Left lobe of liver (tissue), 2 donors: ENCODE results near the gene SOX9. TPM values are rescaled to one million over a fixed set of nuclear protein-coding genes. Genes with fewer than 3 reads are reported as not detected.

Experiments
- ATAC-seq: fragments of 200-7000 bp; cut with Tn5 transposase; one replicate; pipeline ENCODE4 v1.9.1; 2020; ENCODE audit warnings: mild to moderate bottlenecking, moderate library complexity
- DNase-seq: peaks from one replicate; pipeline ENCODE4 v3.0.0-alpha.2; 2020; ENCODE audit warnings: low spot score
- total RNA-seq: library from RNA; stranded (reverse); gene quantifications from one replicate; pipeline ENCODE4 v1.2.1, GENCODE V29; 2021
- donor health status: DM: no; HTN: no; CAD: no; lungs with moderate emphysema.
- donor health status: DM: no; HTN: yes; CAD: no.

SOX9 gene
- 2.1 TPM for total RNA-seq

DNA sequence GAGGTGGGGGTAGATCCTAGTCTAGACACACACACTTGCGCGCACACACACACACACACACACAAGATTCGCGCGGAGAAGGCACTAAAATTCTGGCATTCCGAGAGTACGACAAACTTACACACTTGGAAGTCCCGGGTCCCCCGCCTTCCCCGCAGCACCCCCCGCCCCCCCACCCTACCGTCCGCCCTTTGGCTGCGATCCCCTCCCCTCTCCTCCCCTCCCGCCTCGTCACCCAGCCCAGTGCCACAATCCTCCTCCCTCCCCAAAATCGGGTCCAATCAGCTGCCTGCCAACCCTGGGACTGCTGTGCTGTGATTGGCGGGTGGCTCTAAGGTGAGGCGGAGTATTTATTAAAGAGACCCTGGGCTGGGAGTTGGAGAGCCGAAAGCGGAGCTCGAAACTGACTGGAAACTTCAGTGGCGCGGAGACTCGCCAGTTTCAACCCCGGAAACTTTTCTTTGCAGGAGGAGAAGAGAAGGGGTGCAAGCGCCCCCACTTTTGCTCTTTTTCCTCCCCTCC lies at the start of gene SOX9:
Gene SOX9 (plus strand): TSS at position 379 of the 522 bp plus-strand sequence. CDS start 372 bp downstream, outside the sequence.
- ATAC-seq (peak; percentile 78), DNase-seq (peak; percentile 77)

DNA sequence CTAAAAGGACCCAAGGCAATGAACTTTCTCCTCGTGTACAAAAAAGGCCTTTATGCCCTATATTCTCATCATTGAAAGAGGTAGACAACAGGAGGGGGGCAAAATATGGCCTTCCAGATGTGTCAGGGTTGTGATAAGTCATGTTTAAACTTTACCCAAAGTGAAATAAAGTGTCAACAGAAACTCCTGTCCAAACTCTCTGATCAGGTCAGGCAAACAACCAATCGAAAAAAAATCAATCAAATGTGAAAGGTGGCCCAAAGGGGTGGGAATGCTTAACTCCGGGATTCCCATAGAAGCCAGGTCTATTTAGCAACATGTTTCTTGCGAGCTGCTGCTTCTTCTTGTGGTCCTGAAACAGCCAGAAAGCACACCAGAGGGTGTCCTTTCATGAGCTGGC lies 49.5 kb upstream of the SOX9 start:
- DNase-seq, result no peak
- no peak for ATAC-seq

DNA sequence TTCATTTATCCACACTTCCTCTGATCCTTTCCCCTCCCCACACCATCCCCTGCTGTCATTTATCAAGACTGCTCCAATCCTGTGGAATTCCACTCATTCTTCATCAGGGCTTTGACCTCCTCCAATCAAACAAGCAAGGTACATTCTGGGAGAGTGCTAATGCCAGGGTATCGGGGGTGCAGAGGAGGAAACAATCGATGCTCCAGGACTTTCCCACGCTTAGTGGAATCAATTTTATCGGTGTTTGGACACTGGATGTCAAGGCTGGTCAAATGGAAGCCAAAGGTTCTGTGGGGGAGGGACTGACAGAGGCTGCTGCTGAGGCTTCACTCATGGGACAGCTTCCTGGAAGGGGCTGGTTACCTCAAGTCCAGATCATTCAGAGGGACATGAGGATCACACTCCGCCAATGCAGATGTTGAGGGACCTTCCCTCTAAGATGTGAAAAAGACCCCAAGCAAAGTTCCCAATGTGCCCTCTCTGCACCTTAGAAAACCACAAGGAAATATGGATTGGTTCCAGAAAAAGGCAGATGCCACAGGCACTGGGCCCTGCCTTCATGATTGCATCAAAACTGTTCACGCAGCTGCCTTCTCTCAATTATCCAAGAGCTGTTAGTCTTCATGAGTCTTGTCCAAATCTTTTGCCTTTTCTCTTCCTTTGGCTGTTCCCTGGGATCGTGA lies 44.7 kb upstream of the SOX9 start:
- ATAC-seq, result peak; percentile 52
- DNase-seq, result no peak

DNA sequence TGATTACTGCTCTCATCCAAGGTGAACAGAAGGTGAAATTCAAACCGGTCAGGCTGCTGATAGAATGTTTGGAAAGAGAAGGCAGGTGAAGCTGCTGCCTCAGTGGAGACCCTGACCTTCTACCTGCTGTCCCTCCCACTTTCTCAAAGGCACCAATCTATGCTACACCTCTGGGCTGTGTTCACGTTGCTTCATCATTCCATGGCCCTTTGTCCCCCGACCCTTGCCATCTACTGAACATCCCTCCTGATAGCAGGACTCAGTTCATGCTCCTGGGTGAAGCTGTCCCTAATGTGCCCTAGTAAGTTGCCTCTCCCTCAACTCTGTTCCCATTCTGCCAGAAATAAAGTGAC lies 44.2 kb upstream of the SOX9 start:
- DNase-seq (no peak), ATAC-seq (no peak)

DNA sequence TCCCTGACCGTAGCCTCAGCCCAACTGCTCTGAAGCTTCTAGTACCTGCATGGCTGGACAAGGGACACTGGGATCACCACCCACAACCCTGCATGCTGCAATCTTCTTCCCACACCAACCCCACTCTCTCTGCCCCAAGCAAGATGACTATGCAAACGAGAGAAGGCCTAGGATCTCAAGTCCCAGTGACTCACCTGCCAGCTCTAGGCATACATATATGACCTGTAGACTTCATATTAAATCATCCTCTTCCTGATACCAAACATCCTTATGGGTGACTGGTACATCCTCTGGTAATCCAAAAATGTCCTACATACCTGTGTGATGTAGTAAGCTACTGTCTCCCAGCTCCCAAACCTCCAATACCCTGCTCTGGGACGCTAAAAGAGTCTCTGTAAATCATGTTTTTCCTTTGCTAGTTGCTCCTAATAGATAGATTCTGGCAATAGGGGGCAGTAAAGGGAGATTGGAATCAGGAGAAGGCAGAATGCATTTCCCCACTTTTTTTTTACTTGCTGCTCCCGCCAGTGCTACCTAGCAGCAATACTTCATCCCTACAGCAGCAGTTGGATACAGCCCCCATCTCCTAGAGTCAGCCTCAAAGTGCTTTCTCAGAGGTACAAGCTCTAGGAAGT lies 43.4 kb upstream of the SOX9 start:
- ATAC-seq (no peak), DNase-seq (no peak)

DNA sequence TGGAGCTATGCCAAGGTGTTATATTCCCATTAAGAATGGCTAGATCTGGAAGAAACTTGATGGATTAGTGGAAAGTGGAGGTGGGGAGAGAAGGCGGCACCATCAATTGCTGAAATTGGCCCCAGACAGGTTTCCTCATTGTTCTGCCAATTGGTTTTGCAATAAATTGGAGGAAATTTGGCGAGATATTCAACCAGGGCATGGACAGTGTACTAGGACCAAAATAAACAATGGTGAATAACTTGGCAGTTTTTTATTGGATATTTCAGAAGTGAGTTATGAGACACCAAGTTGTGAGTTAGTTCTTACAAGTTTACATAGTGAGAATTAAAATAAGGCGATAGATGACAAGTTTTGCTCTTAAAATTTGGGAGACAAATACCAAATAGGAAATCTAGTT lies 41.1 kb upstream of the SOX9 start:
- ATAC-seq (peak; percentile 85), DNase-seq (peak; percentile 54)

DNA sequence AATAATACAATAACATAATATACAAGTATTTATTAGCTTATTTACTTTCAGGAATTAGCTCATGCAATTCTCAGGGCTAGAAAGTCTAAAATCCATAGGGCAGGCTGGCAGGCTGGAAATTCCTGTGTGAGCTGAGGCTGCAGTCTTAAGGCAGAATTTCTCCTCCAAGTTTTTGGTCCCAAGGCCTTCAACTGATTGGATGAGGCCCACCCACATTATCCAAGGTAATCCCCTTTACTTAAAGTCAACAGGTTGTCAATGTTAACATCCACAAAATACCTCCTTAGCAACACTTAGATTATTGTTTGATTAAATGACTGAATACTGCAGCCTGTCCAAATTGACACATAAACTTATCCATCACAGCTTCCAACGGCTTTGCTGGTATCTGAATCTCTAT lies 32.9 kb upstream of the SOX9 start:
- DNase-seq, result no peak
- no peak for ATAC-seq

DNA sequence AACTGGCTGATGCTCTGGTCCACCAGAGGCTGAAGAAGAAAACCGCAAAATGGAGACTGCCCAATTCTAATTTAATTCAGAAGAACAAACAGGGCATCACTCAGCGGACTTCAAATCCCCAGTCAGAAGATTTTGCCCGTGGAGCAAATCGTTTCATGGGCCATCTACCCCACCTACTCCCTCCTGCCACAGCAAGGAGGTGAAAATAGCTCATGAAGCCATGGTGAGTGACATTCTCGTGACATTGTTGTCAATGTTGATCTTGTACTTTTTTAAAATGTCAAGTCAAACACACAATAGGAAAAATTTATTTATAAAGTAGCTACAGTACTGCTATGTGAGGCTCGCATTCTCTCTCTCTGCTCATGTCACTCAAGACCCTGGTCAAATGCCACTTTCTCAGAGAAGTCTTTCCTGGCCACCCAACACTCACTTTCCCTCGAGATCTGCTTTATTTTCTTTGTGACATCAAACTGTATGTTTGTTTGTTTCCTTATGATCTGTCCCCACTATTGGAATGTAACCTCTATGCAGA lies 31.3 kb upstream of the SOX9 start:
- DNase-seq, result no peak
- ATAC-seq, result no peak

DNA sequence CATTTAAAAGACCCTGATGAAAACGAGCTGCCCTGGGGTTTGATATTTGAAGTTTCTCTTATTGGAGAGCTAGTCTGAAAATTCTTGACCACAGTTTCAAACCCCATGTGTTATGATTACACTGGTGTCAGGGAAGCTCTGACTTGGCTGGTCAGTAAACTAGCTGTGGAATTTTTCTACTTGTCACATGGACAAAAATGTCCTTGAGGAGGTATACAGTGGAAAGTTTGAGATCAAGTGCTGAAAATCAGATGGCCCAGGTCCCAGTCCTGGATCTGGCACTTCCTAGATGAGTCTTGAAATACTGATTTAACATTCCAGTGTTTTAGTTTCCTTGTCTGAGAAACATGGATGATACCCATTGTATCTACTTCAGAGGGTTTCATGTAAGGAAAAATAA lies 30.7 kb upstream of the SOX9 start:
- DNase-seq, result no peak
- no peak for ATAC-seq

DNA sequence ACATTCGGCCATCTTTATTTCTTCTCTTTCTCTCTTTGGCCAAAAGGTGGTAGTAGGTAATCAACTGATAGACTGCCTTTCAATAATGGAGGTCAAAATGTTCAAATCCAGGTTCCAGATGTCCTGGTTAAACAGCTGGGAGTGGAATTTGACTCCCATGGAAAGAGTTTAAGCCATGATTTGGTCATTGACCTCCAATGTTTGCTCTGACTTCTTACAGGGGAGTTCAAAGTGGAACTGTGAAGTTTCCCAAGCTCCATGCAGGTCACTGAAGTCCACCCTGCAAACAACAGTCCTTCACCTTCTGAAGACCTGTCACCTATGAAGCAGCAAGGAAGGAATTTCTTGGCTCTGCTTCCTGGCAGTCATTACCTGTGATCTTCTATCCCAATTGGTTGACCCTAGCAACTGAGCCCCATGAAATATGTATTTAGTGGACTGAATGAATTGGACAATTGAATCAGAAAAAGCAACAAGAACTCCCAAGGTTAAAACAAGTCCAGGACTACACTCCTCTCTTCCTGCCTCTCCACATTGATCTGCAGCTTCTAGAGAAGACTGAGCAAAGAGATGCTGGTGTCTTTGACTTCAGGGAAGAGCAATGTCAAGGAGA lies 28.0 kb upstream of the SOX9 start:
- ATAC-seq, result peak; percentile 95
- peak; percentile 67 for DNase-seq

DNA sequence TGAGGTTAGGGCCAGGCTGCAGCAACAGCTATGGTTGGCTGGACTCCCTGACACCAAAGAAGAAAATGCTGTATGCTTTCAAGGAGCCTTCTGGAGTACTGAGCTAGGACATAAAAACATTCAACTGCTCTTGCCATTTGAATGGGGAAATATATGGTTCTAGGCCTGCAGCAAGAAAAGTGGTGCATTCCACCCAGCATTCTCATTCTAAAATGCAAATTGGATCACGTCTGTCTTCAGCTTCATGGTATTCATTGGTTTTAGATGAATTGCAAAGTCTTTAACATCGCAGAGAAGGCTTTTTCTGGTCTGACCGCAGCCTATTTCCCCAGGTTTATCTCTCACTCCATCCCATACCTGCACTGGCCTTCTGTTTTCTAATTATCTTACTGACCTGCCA lies 27.1 kb upstream of the SOX9 start:
- DNase-seq (no peak), ATAC-seq (no peak)

DNA sequence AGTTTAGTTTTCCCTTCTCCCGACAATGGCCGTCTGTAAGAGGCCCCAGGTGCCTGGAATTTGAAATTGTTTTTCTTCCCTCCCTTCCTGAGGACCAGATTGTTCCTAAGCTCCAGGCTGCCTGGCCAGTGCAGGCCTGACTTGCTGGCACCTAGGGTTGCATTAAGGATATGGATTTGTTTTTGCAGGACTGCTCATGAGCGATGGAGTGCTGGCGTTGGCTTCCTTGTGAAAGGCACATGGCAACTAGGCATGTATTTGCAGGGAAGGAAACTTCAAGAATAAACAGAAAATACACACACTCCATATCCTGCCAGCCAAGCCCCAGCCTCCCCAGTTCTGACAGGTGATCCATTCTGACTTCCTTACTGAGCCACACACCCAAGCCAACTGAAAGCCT lies 25.5 kb upstream of the SOX9 start:
- DNase-seq (no peak), ATAC-seq (no peak)

DNA sequence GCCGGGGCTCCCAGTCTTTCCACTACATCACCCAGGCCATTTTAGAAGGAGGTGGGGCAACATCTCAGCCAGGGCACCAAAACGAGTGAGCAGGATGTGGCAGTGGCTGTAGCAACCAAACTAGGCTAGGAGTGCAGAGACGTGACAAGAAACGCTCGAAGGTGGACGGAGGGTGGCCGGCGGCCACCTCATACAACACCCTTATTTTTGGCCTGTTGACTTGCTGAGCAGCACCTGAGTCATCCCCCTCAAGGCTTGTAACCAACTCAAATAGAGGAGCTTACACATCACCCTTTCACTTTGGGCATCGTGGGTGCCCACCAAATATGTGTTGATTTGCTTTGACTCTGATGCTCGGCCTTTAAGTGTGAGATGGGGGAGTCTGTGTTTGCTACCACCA lies 23.7 kb upstream of the SOX9 start:
- ATAC-seq, result no peak
- no peak for DNase-seq

DNA sequence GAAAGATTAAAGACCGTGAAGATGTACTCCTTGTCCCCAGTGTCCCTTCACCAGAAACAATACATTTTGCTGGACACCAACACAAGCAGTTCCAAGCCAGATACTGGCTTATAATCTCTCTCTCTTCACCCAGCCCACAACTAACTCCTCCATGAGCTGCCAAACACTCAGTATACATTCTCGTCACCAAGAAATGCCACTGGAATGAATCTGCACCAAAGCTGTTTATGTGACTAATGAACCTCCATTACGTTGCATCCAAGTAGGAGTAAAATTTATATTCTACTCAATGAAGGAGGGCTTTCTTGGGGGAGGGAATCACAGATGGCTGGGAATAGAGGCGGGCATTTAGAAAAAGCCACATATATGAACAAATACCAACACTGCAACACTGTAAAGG lies 20.9 kb upstream of the SOX9 start:
- no peak for ATAC-seq
- DNase-seq, result no peak

DNA sequence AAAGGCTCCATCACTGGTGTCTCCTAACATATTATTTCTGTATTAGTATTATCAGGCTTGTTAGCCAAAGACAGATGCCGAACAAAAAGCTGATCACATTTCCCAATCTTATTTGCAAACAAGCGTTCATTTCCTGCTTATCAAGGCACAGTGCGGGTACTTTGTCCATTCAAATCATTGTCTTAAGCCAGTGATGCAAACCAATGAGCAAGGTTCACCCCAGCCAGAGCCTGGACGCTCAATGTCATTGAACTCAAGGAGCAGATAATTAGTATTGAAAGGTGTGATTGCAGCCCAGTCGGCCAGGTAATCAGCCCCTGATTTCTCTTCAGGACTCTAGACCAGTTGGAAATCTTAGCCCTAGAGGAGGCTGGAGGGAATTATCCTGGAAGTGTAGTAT lies 20.4 kb upstream of the SOX9 start:
- no peak for ATAC-seq
- no peak for DNase-seq

DNA sequence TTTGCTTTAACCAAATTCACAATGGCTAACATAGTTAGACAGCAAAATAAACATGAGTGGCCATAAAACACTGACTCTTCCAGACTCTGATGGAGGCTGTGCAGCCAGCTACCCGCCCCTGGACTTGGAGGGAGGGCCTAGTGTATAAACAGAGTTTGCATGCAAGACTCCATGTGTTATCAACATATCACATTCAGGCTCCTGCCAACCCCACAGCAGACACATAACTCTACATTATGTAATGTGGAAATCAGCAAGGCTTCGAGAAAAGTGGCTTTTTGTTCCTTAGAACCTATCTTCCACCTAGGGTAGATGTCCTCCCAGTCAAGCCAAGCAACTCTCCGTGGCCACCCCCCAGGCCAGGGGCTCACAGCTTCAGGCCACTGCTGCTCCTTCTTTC lies 19.3 kb upstream of the SOX9 start:
- DNase-seq (no peak), ATAC-seq (no peak)

DNA sequence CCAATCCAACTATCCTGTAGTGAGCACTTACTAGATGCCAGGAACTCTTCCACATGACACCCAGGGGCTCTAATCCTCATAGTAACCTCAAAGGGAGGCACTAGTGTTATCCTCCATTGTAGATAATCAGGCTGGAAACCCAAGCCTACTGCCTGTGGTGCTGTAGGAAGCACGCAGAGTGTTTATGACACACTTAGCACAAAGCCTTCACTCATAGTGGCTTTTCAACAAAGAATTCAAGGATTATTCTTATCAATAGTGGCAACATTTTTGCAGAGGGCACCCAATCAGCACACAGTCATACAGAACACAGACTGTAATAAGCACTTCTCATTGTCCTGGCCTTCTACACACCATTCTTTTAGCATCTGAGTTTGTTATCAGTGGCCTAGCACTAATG lies 18.5 kb upstream of the SOX9 start:
- ATAC-seq, result no peak

DNA sequence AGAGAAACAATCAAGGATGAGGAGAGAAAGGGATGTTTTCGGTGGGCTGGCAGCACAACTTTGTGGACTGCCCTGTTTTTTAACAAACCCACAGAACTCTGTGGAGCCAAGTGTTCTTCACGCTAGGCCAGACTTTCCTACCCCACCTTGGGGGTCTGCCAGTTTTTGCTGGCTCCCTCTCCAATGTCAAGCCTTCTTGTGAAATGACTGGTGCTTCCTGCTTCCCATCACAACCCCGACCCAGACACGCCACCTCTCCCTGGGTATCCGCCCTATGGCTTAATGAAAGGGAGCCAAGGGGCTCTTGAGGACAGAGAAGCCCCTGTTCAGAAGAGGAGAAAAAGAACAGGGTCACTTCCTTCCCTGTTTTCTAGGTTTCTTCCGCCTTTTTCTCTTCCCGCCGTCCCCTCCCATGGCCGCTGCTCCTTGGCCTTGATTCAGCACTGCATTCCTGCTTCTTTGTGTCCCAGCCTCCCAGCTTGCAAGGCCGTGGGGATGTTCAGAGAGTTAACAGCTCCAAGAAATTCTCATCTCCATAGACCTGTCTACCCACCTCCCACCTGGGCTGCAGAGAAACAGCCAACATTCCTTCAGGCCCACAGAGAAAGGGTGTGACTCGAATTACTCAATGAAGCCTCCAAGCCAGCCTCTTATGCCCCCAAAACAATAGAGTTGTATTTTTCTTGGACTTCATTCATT lies 16.5 kb upstream of the SOX9 start:
- no peak for ATAC-seq
- no peak for DNase-seq

More for the DNA sequence above, 18.5 kb upstream of the SOX9 start:
- no peak for DNase-seq

DNA sequence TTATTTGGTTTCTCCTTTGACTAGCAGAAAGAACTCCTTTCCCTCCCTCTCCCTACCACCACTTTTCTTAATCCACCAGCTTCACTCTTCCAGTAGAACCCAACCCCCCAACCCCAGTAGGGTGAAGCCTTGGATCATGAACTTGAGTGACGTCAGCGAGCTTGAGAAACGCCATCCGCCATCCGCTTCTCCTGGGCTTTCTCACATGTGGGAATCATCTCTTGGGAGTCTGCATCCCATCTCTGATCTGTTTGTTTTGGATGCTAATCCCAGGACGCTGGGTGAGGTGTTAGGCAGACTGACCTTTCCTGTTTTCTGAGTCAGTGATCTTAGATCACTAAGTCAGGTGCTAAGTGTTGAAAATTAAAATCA lies 16.0 kb upstream of the SOX9 start:
- ATAC-seq, result no peak
- DNase-seq, result no peak

DNA sequence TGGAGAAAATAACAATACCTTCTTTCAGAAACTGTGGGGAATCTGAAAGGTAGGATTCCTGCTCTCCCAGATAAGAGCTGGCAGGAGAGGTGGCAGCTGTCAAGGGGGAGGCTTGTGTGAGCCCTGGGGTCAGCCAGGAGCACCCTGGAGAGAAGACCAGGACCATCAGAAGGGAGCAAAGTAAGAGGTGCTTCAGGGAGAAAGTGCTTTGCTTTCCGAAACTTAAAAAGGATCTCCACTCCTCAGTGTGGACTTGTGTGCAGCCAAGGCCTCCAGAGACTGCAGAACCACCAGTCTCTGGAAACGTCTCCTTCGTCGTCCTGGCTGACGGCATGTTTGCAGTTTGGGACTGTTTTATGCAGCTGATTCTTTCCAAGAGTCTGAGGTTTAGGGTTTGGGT lies 13.7 kb upstream of the SOX9 start:
- DNase-seq (no peak), ATAC-seq (no peak)

DNA sequence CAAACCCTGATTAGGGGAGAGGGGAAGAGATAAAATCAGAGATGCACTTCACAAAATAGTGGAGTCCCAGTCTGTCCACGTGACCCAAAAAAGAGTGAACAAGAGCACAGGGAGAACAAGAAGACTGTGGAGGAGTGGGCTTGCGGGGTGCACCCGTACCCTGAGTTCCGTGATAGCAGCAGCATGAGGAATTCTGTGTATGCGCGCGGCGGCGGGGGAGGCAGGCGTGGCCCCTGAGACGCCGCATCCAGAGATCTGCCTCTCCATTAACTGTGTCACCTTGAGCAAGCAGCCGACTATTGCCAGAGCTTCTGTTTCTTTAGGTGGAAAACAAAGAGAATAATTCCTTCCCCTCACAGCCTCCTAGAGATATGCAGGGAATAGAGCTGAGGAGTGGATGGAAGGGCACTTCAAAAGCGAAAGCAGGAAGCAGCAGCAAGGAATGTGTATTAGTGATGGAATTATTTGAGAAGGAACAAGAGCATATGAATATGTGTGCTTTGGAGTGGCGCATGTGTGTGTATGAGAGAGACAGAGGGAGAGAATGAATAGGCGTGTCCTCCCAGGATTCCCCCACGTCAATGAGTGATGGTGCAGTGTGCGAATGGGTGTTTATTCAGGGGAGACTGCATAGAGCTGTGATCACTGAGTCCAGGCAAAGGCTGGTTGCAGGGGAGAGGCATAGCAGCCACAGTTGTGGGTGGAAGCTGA lies 10.4 kb upstream of the SOX9 start:
- DNase-seq (no peak), ATAC-seq (no peak)
